Activated CD8-positive, alpha-beta memory T cell treated with anti-CD3 and anti-CD28 coated beads for 1 hour (primary cell): ENCODE results near the gene PPTC7.

Source experiments
- DNase-seq, 2 donors: peaks; one replicate each; pipeline ENCODE4 v3.0.0-alpha.2; 2020; ENCODE audit warnings: low read depth in 1 of 2; ENCODE audit errors: extremely low read depth in 1 of 2

The PPTC7 gene

DNA sequence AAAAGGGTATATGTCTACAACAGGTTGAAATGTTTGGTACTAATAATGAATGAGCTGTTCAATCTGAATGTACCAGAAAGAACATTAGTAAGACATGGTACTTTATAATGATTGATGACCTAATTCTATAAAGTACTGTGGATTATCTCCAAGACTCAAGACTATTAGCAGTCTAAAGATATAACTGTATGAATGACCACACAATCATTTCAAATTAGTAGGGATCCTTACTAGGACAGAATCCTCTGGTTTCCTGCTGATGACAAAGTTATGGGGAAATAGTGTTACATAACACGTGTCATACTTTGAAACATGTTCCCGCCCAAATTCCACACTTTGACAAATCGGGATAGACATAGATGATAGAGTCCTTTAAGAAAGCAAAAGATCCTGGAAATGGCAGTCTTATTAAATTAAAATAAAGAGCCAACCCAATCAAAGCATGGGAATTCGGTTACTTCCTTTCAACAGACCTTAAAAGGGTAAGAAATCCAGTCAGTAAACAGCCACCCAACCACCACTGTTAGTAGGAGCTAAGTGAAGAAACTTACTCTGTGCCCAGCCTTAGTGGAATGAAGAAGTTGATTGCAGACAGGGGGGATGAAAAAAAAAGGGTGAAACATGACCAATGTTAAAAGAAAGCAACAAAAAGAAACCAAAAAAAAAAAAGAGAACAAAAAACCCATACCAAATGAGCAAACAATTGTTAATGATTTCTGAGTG is 84.0 kb downstream of the PPTC7 start:
- DNase-seq, result no peak
